B cell (primary cell): ENCODE measurements around the gene CEP85L.

Source experiments
- EZH2 ChIP-seq: IDR thresholded peaks from 2 replicates; pipeline ENCODE4 v1.6.1; 2012; ENCODE audit warnings: borderline replicate concordance, low read depth, mild to moderate bottlenecking, moderate library complexity, low read length; ENCODE audit not compliant: insufficient read depth, poor library complexity, severe bottlenecking
- TF ChIP-seq, protein P1 (sequence below): fragments of 200-600 bp; IDR thresholded peaks from one replicate; pipeline ENCODE4 v1.8.0; 2022; ENCODE audit warnings: antibody characterized with exemption, mild to moderate bottlenecking

GRCh38 chr6:118598324-118598723 is 53.1 kb downstream of the CEP85L start:
- no peak for TF ChIP-seq EZH2
- TF ChIP-seq, protein P1, sequence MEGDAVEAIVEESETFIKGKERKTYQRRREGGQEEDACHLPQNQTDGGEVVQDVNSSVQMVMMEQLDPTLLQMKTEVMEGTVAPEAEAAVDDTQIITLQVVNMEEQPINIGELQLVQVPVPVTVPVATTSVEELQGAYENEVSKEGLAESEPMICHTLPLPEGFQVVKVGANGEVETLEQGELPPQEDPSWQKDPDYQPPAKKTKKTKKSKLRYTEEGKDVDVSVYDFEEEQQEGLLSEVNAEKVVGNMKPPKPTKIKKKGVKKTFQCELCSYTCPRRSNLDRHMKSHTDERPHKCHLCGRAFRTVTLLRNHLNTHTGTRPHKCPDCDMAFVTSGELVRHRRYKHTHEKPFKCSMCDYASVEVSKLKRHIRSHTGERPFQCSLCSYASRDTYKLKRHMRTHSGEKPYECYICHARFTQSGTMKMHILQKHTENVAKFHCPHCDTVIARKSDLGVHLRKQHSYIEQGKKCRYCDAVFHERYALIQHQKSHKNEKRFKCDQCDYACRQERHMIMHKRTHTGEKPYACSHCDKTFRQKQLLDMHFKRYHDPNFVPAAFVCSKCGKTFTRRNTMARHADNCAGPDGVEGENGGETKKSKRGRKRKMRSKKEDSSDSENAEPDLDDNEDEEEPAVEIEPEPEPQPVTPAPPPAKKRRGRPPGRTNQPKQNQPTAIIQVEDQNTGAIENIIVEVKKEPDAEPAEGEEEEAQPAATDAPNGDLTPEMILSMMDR, result no peak
